Adipocyte (in vitro differentiated cells): ENCODE results near the gene MYO1D.

ENCODE experiments used
- DNase-seq: peaks from one replicate; pipeline ENCODE4 v3.0.0-alpha.2; 2015; ENCODE audit warnings: low read depth
- H3K27me3 ChIP-seq: replicated peaks from 2 replicates; pipeline ENCODE4 v1.7.0; 2013; ENCODE audit warnings: mild to moderate bottlenecking, low read length, moderate library complexity; ENCODE audit not compliant: control insufficient read depth, insufficient read depth
- H3K36me3 ChIP-seq: 2 replicates; pipeline ENCODE4 v1.7.0; 2013; ENCODE audit warnings: low read length, mild to moderate bottlenecking, moderate library complexity; ENCODE audit not compliant: control insufficient read depth, insufficient read depth, severe bottlenecking
- H3K4me1 ChIP-seq: 2 replicates; pipeline ENCODE4 v1.7.0; 2013; ENCODE audit warnings: mild to moderate bottlenecking, low read length, moderate library complexity; ENCODE audit not compliant: control insufficient read depth, insufficient read depth
- H3K4me3 ChIP-seq: 2 replicates; pipeline ENCODE4 v1.7.0; 2013; ENCODE audit warnings: mild to moderate bottlenecking, low read length, moderate library complexity
- H3K9ac ChIP-seq: 2 replicates; pipeline ENCODE4 v1.7.0; 2013; ENCODE audit warnings: mild to moderate bottlenecking, low read length, moderate library complexity
- H3K9me3 ChIP-seq: 2 replicates; pipeline ENCODE4 v1.7.0; 2013; ENCODE audit warnings: mild to moderate bottlenecking, low read length, moderate library complexity; ENCODE audit not compliant: control insufficient read depth

The MYO1D gene

GRCh38 chr17:32482568-32483320, 394.2 kb downstream of the MYO1D start:
- Histone ChIP-seq H3K4me1 (peaks cover 20% of the 10 kb centered on the region), H3K9ac (peak overlapping the region; percentile 13), H3K27me3 (no peaks in the 10 kb centered on the region), H3K36me3 (peaks cover 50% of the 10 kb centered on the region), H3K4me3 (no peak overlapping the region), H3K9me3 (no peaks in the 10 kb centered on the region)
- DNase-seq = no peak

- H3K4me3 ChIP-seq = no peak overlapping the region
- H3K9ac ChIP-seq = no peak overlapping the region
- peaks cover 66% of the 10 kb centered on the region for H3K36me3 ChIP-seq
- no peaks in the 10 kb centered on the region for H3K9me3 ChIP-seq
- DNase-seq = no peak
- H3K4me1 ChIP-seq = peaks cover 18% of the 10 kb centered on the region
- no peaks in the 10 kb centered on the region for H3K27me3 ChIP-seq
Observed at GRCh38 chr17:32481193-32481592, 395.7 kb downstream of the MYO1D start.

DNA sequence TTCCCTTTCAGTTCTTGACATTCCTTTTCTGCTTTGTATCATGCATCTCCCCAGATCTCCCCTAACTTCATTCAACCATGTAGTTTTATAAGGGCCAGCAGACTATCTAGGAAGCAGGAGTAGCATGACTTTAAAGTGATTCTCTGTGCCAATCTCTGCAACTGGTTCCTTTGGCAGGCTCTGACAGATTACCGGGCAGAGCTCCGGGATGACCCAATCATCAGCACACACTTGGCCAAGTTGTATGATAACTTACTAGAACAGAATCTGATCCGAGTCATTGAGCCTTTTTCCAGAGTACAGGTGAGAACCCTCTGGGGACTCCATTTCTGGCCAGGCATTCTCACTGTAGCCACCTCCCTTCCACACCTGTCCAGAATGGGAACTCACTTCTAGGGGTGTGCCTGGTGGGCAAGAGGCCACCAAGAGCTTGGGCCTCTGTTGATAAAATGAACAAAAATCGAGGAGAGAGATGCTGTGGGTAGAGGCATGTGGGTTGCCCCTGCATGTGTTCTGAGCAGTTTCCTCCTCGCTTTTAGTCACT, 397.8 kb downstream of the MYO1D start:
- H3K36me3 ChIP-seq = peaks cover 86% of the 10 kb centered on the region
- no peak for DNase-seq
- H3K4me1 ChIP-seq = peaks cover 16% of the 10 kb centered on the region
- no peaks in the 10 kb centered on the region for H3K9me3 ChIP-seq
- no peaks in the 10 kb centered on the region for H3K27me3 ChIP-seq
- H3K4me3 ChIP-seq = no peak overlapping the region
- no peak overlapping the region for H3K9ac ChIP-seq

DNA sequence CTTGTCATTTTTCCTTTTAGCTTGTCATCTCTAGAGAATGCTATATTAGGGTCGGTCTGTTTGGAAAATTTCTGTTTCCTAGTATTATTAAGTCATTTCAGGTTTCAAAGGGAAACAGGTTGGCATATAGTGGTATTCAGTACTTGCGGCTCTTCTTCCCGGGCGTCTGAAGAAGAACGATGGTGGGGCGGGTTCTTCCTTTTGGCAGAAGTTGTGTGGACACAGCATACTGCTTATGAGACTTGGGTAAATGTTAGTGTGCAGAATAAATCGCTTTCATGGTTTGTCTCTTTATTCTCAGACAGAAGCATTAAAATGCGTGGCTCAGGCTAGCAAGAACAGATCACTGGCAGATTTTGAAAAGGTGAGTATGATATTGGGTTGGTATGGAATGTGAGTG, 399.7 kb downstream of the MYO1D start:
- Histone ChIP-seq H3K27me3 (no peaks in the 10 kb centered on the region), H3K4me3 (no peak overlapping the region), H3K9me3 (no peaks in the 10 kb centered on the region), H3K9ac (no peak overlapping the region), H3K36me3 (peaks cover 92% of the 10 kb centered on the region), H3K4me1 (peaks cover 4% of the 10 kb centered on the region)
- DNase-seq = no peak

DNA sequence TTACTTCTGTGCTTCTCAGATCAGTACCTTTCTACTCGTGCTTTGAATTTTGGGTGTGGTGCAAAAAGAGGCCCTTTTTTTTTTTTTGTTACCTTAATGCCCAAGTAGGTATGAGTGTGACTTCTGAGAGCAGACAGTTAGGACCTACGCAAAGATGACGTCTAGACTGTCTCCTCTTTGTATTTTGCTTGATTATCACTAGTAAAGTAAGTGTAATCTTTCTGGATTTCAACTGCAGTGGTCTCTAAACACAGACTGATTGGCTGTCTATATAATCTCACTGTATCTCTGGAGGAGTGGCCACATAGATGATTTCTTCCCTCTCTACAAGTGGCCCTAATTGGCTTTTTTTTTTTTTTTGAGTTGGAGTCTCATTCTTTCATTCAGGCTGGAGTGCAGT, 401.7 kb downstream of the MYO1D start:
- H3K4me1 ChIP-seq = peaks cover 4% of the 10 kb centered on the region
- H3K36me3 ChIP-seq = peaks cover 92% of the 10 kb centered on the region
- no peak overlapping the region for H3K4me3 ChIP-seq
- no peaks in the 10 kb centered on the region for H3K9me3 ChIP-seq
- DNase-seq = no peak
- H3K9ac ChIP-seq = no peak overlapping the region
- no peaks in the 10 kb centered on the region for H3K27me3 ChIP-seq

GRCh38 chr17:32471652-32472051, 405.3 kb downstream of the MYO1D start:
- Histone ChIP-seq H3K9me3 (no peaks in the 10 kb centered on the region), H3K4me1 (no peaks in the 10 kb centered on the region), H3K36me3 (peaks cover 91% of the 10 kb centered on the region), H3K9ac (no peak overlapping the region), H3K4me3 (no peak overlapping the region), H3K27me3 (no peaks in the 10 kb centered on the region)
- no peak for DNase-seq

GRCh38 chr17:32470405-32471167, 406.3 kb downstream of the MYO1D start:
- no peak for DNase-seq
- H3K4me3 ChIP-seq = no peak overlapping the region
- peaks cover 89% of the 10 kb centered on the region for H3K36me3 ChIP-seq
- no peaks in the 10 kb centered on the region for H3K9me3 ChIP-seq
- H3K4me1 ChIP-seq = no peaks in the 10 kb centered on the region
- H3K27me3 ChIP-seq = no peaks in the 10 kb centered on the region
- no peak overlapping the region for H3K9ac ChIP-seq

DNA sequence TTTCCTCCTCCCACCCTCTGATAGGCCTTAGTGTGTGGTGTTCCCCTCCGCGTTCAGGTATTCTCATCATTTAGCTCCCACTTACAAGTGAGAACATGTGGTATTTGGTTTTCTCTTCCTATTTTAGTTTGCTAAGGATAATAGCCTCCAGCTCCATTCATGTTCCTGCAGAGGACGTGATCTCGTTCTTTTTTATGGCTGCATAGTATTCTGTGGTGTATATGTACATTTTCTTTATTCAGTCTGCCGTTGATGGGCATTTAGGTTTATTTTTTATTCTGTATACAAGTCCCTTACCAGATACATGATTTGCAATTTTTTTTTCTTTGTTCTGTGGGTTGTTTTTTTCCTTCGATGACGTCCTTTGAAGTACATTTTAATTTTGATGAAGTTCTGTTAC, 409.0 kb downstream of the MYO1D start:
- DNase-seq = no peak
- H3K36me3 ChIP-seq = peaks cover 92% of the 10 kb centered on the region
- no peak overlapping the region for H3K4me3 ChIP-seq
- H3K27me3 ChIP-seq = no peaks in the 10 kb centered on the region
- no peaks in the 10 kb centered on the region for H3K4me1 ChIP-seq
- no peaks in the 10 kb centered on the region for H3K9me3 ChIP-seq
- H3K9ac ChIP-seq = no peak overlapping the region

- no peak for DNase-seq
- H3K36me3 ChIP-seq = peaks cover 88% of the 10 kb centered on the region
Observed at GRCh38 chr17:32464374-32464773, 412.6 kb downstream of the MYO1D start.

GRCh38 chr17:32463304-32463703, 413.6 kb downstream of the MYO1D start:
- H3K27me3 ChIP-seq = no peaks in the 10 kb centered on the region
- DNase-seq = no peak
- H3K9me3 ChIP-seq = no peaks in the 10 kb centered on the region
- H3K9ac ChIP-seq = no peak overlapping the region
- no peaks in the 10 kb centered on the region for H3K4me1 ChIP-seq
- peaks cover 87% of the 10 kb centered on the region for H3K36me3 ChIP-seq
- H3K4me3 ChIP-seq = no peak overlapping the region

More at GRCh38 chr17:32464374-32464773, 412.6 kb downstream of the MYO1D start:
- no peaks in the 10 kb centered on the region for H3K9me3 ChIP-seq
- no peak overlapping the region for H3K4me3 ChIP-seq
- H3K4me1 ChIP-seq = no peaks in the 10 kb centered on the region
- no peak overlapping the region for H3K9ac ChIP-seq
- no peaks in the 10 kb centered on the region for H3K27me3 ChIP-seq

GRCh38 chr17:32461853-32462617, 414.9 kb downstream of the MYO1D start:
- peak; percentile 74 for DNase-seq

More at GRCh38 chr17:32461853-32462617, 414.9 kb downstream of the MYO1D start:
- H3K9me3 ChIP-seq = no peaks in the 10 kb centered on the region
- H3K27me3 ChIP-seq = no peaks in the 10 kb centered on the region
- H3K36me3 ChIP-seq = peaks cover 85% of the 10 kb centered on the region
- H3K9ac ChIP-seq = no peak overlapping the region
- H3K4me1 ChIP-seq = no peaks in the 10 kb centered on the region
- H3K4me3 ChIP-seq = no peak overlapping the region
